GM10266 (cell line): ENCODE data around the gene ALOXE3.

Source experiments
- DNase-seq: peaks from one replicate; pipeline ENCODE4 v3.0.0; 2012; ENCODE audit errors: extremely low spot score
- CTCF ChIP-seq: IDR thresholded peaks from 2 replicates; pipeline ENCODE4 v1.5.1; 2012; ENCODE audit warnings: mild to moderate bottlenecking, low read depth; ENCODE audit not compliant: control insufficient read depth, insufficient read depth; ENCODE audit errors: missing control alignments

Gene ALOXE3

DNA sequence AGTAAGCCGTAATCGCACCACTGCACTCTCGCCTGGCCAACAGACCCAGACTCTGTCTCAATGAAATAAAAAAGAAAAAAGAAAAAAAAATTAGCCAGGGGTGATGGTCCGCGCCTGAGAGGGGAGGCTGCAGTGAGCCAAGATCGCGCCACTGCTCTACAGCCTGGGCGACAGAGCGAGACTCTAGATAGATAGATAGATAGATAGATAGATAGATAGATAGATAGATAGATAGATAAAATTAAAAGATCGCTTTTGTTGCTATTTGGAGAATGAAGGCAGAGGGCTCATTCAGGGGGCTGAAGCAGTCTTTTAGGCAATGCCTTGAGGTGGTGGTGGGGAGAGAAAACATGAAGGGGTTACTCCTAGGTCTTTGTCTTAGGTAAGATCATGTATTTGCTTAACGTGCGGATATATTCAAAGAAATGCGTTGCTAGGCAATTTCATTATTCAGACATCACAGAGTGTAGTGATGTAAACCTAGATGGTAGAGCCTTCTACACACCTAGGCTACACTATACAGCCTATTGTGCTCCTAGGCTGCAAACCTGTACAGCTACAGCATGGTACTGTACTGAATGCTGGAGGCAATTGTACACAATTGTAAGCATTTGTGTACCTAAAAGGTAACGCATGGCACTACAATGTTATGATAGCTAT lies 9.9 kb upstream of the ALOXE3 start:
- DNase-seq, result no peak
- TF ChIP-seq CTCF, result no peak

DNA sequence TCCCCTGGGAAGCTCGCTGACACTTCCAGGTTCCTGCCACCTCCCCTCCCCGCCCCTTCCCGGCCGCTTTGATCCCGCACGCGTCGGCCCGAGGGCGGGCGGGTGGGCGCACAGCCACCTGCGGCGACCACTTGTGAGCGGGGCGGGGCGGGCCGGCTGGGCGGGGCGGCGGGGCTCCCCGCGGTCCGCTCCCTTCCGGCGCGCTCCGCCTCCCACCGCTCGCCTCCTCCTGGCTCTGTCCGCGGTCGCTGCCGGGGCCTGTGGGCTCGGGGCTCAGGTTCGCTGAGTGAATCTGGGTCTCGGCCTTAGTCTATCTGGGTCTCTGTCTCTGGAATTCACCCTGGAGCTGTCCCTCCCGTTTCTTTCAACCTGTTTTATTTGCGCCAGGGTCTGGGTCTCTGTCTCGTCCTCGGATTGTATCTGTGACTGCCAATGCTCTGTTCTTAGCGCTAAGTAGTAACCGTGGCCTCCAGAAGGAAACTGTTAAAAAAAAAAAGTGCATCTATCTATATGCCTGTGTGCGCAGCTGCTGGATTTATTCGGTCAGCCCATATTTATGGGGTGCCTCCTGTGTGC lies 8.3 kb upstream of the ALOXE3 start:
- TF ChIP-seq CTCF, result no peak
- peak; percentile 83 for DNase-seq

DNA sequence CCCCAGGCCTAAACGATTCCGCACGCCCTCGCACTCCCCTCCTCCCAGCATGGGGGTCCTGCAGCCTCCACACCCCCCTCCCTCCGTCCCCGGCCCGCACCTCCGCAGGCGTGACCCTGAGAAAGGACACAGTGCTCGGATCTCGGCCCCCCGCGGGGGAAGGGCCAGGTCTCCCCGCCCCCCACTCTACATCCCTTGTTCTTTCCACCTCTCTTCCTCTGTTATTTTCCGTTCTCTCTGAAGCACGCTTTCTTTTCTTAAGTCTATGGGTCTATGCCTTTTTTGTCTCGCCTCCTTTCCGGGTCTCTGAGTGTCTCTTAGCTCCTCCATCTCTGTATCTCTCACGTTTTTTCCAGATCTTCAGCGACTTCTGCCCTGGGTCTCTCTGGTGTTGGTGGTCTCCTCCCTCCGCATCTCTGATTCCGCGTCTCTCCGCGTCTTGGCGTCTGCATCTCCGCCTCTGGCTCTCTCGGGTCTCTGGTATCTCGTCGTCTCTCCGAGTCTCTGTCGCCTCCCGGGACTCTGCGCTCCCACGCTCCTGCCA lies 7.7 kb upstream of the ALOXE3 start:
- peak; percentile 60 for DNase-seq

GRCh38 chr17:8125154-8125946 lies 7.0 kb upstream of the ALOXE3 start:
- TF ChIP-seq CTCF, result no peak
- peak; percentile 86 for DNase-seq

More for the DNA sequence above, 7.7 kb upstream of the ALOXE3 start:
- TF ChIP-seq CTCF, result no peak

GRCh38 chr17:8124350-8125153 lies 6.2 kb upstream of the ALOXE3 start:
- TF ChIP-seq CTCF, result no peak
- DNase-seq, result no peak

- TF ChIP-seq CTCF, result no peak
- no peak for DNase-seq
These were observed 5.5 kb upstream of the ALOXE3 start, which contains the start of gene HES7 for GRCh38 chr17:8123695-8124349. Gene HES7 (minus strand): TSS chr17:8124106. CDS start chr17:8124084, 22 bp downstream.
